Spleen (tissue), 7 donors: ENCODE results near the gene S100A5.

Experiments used
- CTCF ChIP-seq, 11 experiments: fragments of 200-600 bp in 7 of 11; fragments of 450-650 bp in 4 of 11; sonication (generic) in 4 of 11; IDR thresholded peaks in 8 of 11; conservative IDR thresholded peaks in 3 of 11; 1 replicate in 7 of 11; 2 replicates in 4 of 11; pipeline versions ENCODE4 v1.4.0 to v1.8.0; 2016 to 2021; ENCODE audit warnings: antibody characterized with exemption in 11 of 11, inconsistent platforms in 4 of 11, mild to moderate bottlenecking in 1 of 11
- POLR2A ChIP-seq, 3 donors: fragments of 450-650 bp; IDR thresholded peaks; one replicate each; pipeline ENCODE4 v1.5.1; 2017; ENCODE audit warnings: antibody characterized with exemption in 3 of 3, mild to moderate bottlenecking in 1 of 3
- POLR2AphosphoS5 ChIP-seq, 3 donors: sonication (generic); formaldehyde crosslinking; IDR thresholded peaks; one replicate each; pipeline ENCODE4 v1.5.1; 2017; ENCODE audit warnings: antibody characterized with exemption in 3 of 3
- donor health status: DM: no; HTN: no; CAD: no; lungs with moderate emphysema.
- donor health status: DM: no; HTN: no; CAD: no.
- donor health status: DM: no; HTN: no; CAD: no.

- no peak for TF ChIP-seq CTCF (IDR thresholded peaks at IDR 0.05 in 8 of 11, conservative IDR thresholded peaks at IDR 0.05 in 3 of 11)
- TF ChIP-seq POLR2A (IDR thresholded peaks at IDR 0.05) = no peak
- no peak for TF ChIP-seq POLR2AphosphoS5 (IDR thresholded peaks at IDR 0.05)
Measured at GRCh38 chr1:153552335-153552734, 11.6 kb upstream of the S100A5 start.
